H1 (cell line): ENCODE data around the gene C5orf15. TPM values are rescaled to one million over a fixed set of nuclear protein-coding genes. Genes with fewer than 3 reads are reported as not detected.

Experiments
- CTCF ChIA-PET: fragments of 300-600 bp; sonication (Branson Sonifier 250); formaldehyde crosslinking; loops from one replicate; lab custom pipeline; 2021; ENCODE audit not compliant: partially characterized antibody; lab: Charles Lee
- POLR2A ChIA-PET: fragments of 300-600 bp; sonication (Branson Sonifier 250); formaldehyde crosslinking; loops from one replicate; lab custom pipeline; 2021; ENCODE audit warnings: inconsistent platforms; ENCODE audit not compliant: partially characterized antibody; lab: Charles Lee
- DNase-seq, 2 experiments: peaks; one replicate each; pipeline versions ENCODE4 v3.0.0 to v3.0.0-alpha.2; 2010 to 2022; ENCODE audit warnings: low spot score in 2 of 2, low read depth in 1 of 2, mixed read lengths in 1 of 2
- FAIRE-seq: peaks from 2 replicates; lab custom pipeline; 2011; peaks lifted over from hg19 to GRCh38; lab: Jason Lieb, UNC
- H2AFZ ChIP-seq: 2 replicates; pipeline ENCODE4 v1.8.1; 2012; ENCODE audit warnings: low read length, inconsistent platforms
- H2AK5ac ChIP-seq: 2 replicates; pipeline ENCODE4 v1.6.1; 2013; ENCODE audit warnings: low read depth, low read length
- H2BK120ac ChIP-seq: replicated peaks from 2 replicates; pipeline ENCODE3; 2013; ENCODE audit warnings: low read depth, low read length, inconsistent platforms
- H2BK12ac ChIP-seq: 2 replicates; pipeline ENCODE4 v1.6.1; 2013; ENCODE audit warnings: low read depth, low read length
- H2BK15ac ChIP-seq: 2 replicates; pipeline ENCODE4 v1.6.1; 2013; ENCODE audit warnings: low read length
- H2BK20ac ChIP-seq: 2 replicates; pipeline ENCODE4 v1.6.1; 2013; ENCODE audit warnings: low read length
- H2BK5ac ChIP-seq: 2 replicates; pipeline ENCODE4 v1.6.1; 2013; ENCODE audit warnings: low read depth, low read length
- H3K14ac ChIP-seq: 2 replicates; pipeline ENCODE4 v1.6.1; 2013; ENCODE audit warnings: inconsistent platforms; ENCODE audit not compliant: insufficient read length
- H3K18ac ChIP-seq: 2 replicates; pipeline ENCODE4 v1.6.1; 2013; ENCODE audit warnings: low read length; ENCODE audit errors: extremely low read depth
- H3K23ac ChIP-seq: 2 replicates; pipeline ENCODE4 v1.6.1; 2013; ENCODE audit warnings: inconsistent platforms; ENCODE audit not compliant: insufficient read length
- H3K23me2 ChIP-seq: 2 replicates; pipeline ENCODE4 v1.6.1; 2013; ENCODE audit warnings: low read depth, low read length
- H3K27ac ChIP-seq: 2 replicates; pipeline ENCODE4 v1.6.1; 2011; ENCODE audit warnings: low read depth, low read length, inconsistent platforms
- H3K27me3 ChIP-seq, 4 experiments: replicated peaks in 1 of 4; 1 replicate in 1 of 4; 2 replicates in 3 of 4; pipeline versions ENCODE4 v1.6.1 to v1.8.1; 2011 to 2013; ENCODE audit warnings: low read length in 3 of 4, mild to moderate bottlenecking in 3 of 4, inconsistent platforms in 2 of 4, mixed read lengths in 2 of 4, moderate library complexity in 1 of 4; ENCODE audit not compliant: control insufficient read depth in 3 of 4, insufficient read depth in 3 of 4; ENCODE audit errors: extremely low read depth in 1 of 4
- H3K36me3 ChIP-seq, 4 experiments: 2 replicates each; pipeline versions ENCODE4 v1.6.1 to v1.8.1; 2011 to 2013; ENCODE audit warnings: mild to moderate bottlenecking in 4 of 4, low read length in 3 of 4, moderate library complexity in 2 of 4, control low read depth in 1 of 4, inconsistent platforms in 1 of 4; ENCODE audit not compliant: insufficient read depth in 4 of 4, control insufficient read depth in 2 of 4
- H3K4ac ChIP-seq: replicated peaks from 2 replicates; pipeline ENCODE3; 2013; ENCODE audit warnings: low read length, low read depth, mixed read lengths, inconsistent platforms; ENCODE audit not compliant: insufficient read length
- H3K4me1 ChIP-seq, 4 experiments: replicated peaks in 1 of 4; 1 replicate in 1 of 4; 2 replicates in 3 of 4; pipeline versions ENCODE4 v1.6.1 to v1.8.1; 2011 to 2013; ENCODE audit warnings: low read length in 3 of 4, inconsistent platforms in 2 of 4, mixed read lengths in 1 of 4; ENCODE audit not compliant: insufficient read depth in 4 of 4, control insufficient read depth in 3 of 4
- H3K4me2 ChIP-seq, 2 experiments: 2 replicates each; pipeline versions ENCODE4 v1.6.1 to v1.8.1; 2011 to 2013; ENCODE audit warnings: low read depth in 2 of 2, low read length in 2 of 2, control low read depth in 1 of 2, inconsistent platforms in 1 of 2, mild to moderate bottlenecking in 1 of 2; ENCODE audit not compliant: insufficient read depth in 1 of 2
- H3K4me3 ChIP-seq, 4 experiments: fragments of 200-600, 300-600 bp in 1 of 4; sonication (generic), shearing (Covaris generic), sonication (Bioruptor Twin) in 1 of 4; 2 replicates each; pipeline versions ENCODE4 v1.5.1 to v1.8.1; 2011 to 2016; ENCODE audit warnings: low read length in 4 of 4, low read depth in 3 of 4, control low read depth in 2 of 4, inconsistent platforms in 2 of 4, mild to moderate bottlenecking in 2 of 4, mixed read lengths in 1 of 4, moderate library complexity in 1 of 4; ENCODE audit not compliant: insufficient read depth in 2 of 4; ENCODE audit errors: extremely low read depth in 1 of 4
- H3K56ac ChIP-seq: replicated peaks from 2 replicates; pipeline ENCODE3; 2013; ENCODE audit warnings: low read depth, mild to moderate bottlenecking, mixed read lengths, low read length, inconsistent platforms; ENCODE audit not compliant: insufficient read length
- H3K79me1 ChIP-seq: 2 replicates; pipeline ENCODE4 v1.6.1; 2013; ENCODE audit warnings: low read depth, low read length, control low read depth
- H3K79me2 ChIP-seq, 2 experiments: 2 replicates each; pipeline versions ENCODE4 v1.6.1 to v1.8.1; 2012 to 2013; ENCODE audit warnings: low read length in 2 of 2, mild to moderate bottlenecking in 2 of 2, inconsistent platforms in 1 of 2; ENCODE audit not compliant: insufficient read depth in 2 of 2, control insufficient read depth in 1 of 2
- H3K9ac ChIP-seq, 4 experiments: replicated peaks in 1 of 4; 1 replicate in 1 of 4; 2 replicates in 3 of 4; pipeline versions ENCODE4 v1.6.1 to v1.8.1; 2011 to 2013; ENCODE audit warnings: low read depth in 3 of 4, low read length in 3 of 4, control low read depth in 2 of 4, mild to moderate bottlenecking in 2 of 4, moderate library complexity in 2 of 4, inconsistent platforms in 1 of 4; ENCODE audit errors: extremely low read depth in 1 of 4
- H3K9me3 ChIP-seq, 2 experiments: 2 replicates each; pipeline versions ENCODE4 v1.6.1 to v1.8.1; 2012 to 2013; ENCODE audit warnings: mild to moderate bottlenecking in 2 of 2, moderate library complexity in 2 of 2, control low read depth in 1 of 2, inconsistent platforms in 1 of 2, low read depth in 1 of 2, low read length in 1 of 2, mixed read lengths in 1 of 2; ENCODE audit not compliant: insufficient read depth in 2 of 2
- H4K20me1 ChIP-seq, 2 experiments: replicated peaks in 1 of 2; 2 replicates each; pipeline versions ENCODE3 to v1.8.1; 2011 to 2013; ENCODE audit warnings: inconsistent platforms in 2 of 2, low read length in 2 of 2, mild to moderate bottlenecking in 1 of 2; ENCODE audit not compliant: insufficient read depth in 2 of 2, control insufficient read depth in 1 of 2
- H4K5ac ChIP-seq: 2 replicates; pipeline ENCODE4 v1.6.1; 2013; ENCODE audit warnings: low read length, low read depth, mixed read lengths, inconsistent platforms; ENCODE audit not compliant: insufficient read length
- H4K8ac ChIP-seq: 2 replicates; pipeline ENCODE4 v1.8.0; 2013; ENCODE audit warnings: mild to moderate bottlenecking, moderate library complexity, low read length, inconsistent platforms; ENCODE audit not compliant: insufficient read depth; ENCODE audit errors: extremely low read depth
- H4K91ac ChIP-seq: replicated peaks from 2 replicates; pipeline ENCODE3; 2013; ENCODE audit warnings: low read length, mixed read lengths, inconsistent platforms; ENCODE audit not compliant: insufficient read length
- CREB1 ChIP-seq: IDR thresholded peaks from 2 replicates; pipeline ENCODE4 v1.6.1; 2012; ENCODE audit warnings: inconsistent platforms
- RAD21 ChIP-seq, 2 experiments: IDR thresholded peaks in 1 of 2; conservative IDR thresholded peaks in 1 of 2; 2 replicates each; pipeline ENCODE4 v1.6.1; 2011; ENCODE audit warnings: low read depth in 2 of 2, low read length in 2 of 2, improper control_type of control experiment in 1 of 2, inconsistent platforms in 1 of 2, mild to moderate bottlenecking in 1 of 2, moderate library complexity in 1 of 2
- YY1 ChIP-seq: IDR thresholded peaks from 2 replicates; pipeline ENCODE4 v1.6.1; 2011; ENCODE audit warnings: low read depth, mild to moderate bottlenecking, low read length
- WGBS, 2 experiments: shearing (Covaris generic) in 1 of 2; methylation state at CpG; one replicate each; pipeline versions ENCODE4 v1.1.6 to v1.1.7; 2013 to 2015; ENCODE audit warnings: low lambda C conversion rate in 2 of 2, mixed read lengths in 2 of 2, inconsistent platforms in 1 of 2, low coverage in 1 of 2, missing lambda C conversion rate in 1 of 2; ENCODE audit not compliant: insufficient replicate concordance in 2 of 2, insufficient coverage in 1 of 2, insufficient read length in 1 of 2; ENCODE audit errors: extremely low coverage in 1 of 2, missing lambda C conversion rate in 1 of 2; 5-methylcytosine and 5-hydroxymethylcytosine counted together
- polyA plus RNA-seq, 7 experiments: library from polyadenylated mRNA; depleted of rRNA in 3 of 7; stranded (reverse) in 5 of 7; unstranded in 2 of 7; fragments of >200 nt in 5 of 7; fragments of 200-250 nt in 2 of 7; gene quantifications; 1 replicate in 5 of 7; 2 replicates in 1 of 7; 4 replicates in 1 of 7; pipeline versions ENCODE4 v1.2.1 to v1.2.3, GENCODE V29; 2011 to 2013; ENCODE audit warnings: missing spikeins in 2 of 7, mixed read lengths in 2 of 7
- total RNA-seq: library from RNA; stranded (reverse); fragmentation: NEBNext Ultra II Directional; extraction: Animal tissue kit (Norgen Biotek cat#: 25700); gene quantifications from 2 replicates; pipeline ENCODE4 v1.2.1, GENCODE V29; 2021

The C5orf15 gene
- total and polyA plus RNA-seq, 2 of the 8 experiments (the other 6 are each of a cell fraction or from before 2014, with no cell fraction given) = 31.7 to 39.3 TPM

DNA sequence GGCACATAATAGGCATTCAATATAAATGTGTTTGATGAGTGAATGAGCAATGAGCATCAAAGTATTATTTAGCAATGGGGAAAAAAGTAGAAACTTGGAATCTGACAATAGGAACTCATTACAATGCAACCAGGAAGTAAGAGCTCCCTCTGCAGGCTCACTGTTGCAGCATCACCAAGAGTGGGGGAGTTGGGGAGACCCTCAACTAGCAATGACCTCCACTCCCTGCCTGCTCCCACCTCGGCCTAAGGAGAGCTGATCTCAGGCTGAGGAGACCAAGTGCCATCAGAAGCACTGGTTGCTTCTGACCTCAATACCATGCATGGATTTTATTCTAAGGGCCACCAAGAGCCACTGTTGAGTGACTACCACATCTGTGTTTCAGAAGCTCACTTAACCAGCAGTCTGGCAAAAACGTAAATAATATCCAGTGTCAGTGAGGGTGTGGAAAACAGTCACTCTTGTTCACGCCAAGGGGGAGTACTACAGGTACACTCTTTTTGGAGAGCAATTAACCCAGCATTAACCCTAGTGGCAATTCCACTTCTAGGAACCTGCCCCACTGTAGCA is 28.3 kb upstream of the C5orf15 start:
- peaks cover 12 to 23% (median 15%) of the 10 kb centered on the region in 4 experiments for H3K4me1 ChIP-seq
- ChIA-PET CTCF (interaction anchor here (0.6 to 9.3 kb wide), 29 partner anchors 9 to 890 kb away, joined by 3 to 160 read pairs (median 4); partner anchors contain the start of gene VDAC1), POLR2A (interaction anchor here (0.7 kb wide), 1 partner anchor 214 kb away, joined by 3 read pairs; no protein-coding TSS in a partner anchor)
- no peak overlapping the region for H2AFZ ChIP-seq
- H3K27me3 ChIP-seq = no peaks in the 10 kb centered on the region
- H4K20me1 ChIP-seq = peaks cover 62 to 65% of the 10 kb centered on the region in 2 experiments
- H2BK120ac ChIP-seq = no peak overlapping the region
- H2BK12ac ChIP-seq = no peak overlapping the region
- no peak overlapping the region for H3K9ac ChIP-seq
- H3K9me3 ChIP-seq = no peaks in the 10 kb centered on the region
- no peak overlapping the region for H4K8ac ChIP-seq
- H3K4me2 ChIP-seq = no peak overlapping the region; a peak in 2 of 4 replicates
- H3K56ac ChIP-seq = no peak overlapping the region
- H2BK20ac ChIP-seq = no peak overlapping the region
- peaks cover 0 to 2% (median 0%) of the 10 kb centered on the region in 4 experiments; a peak in 2 of 8 replicates for H3K36me3 ChIP-seq
- no peak overlapping the region; the same call in 1 of the 2 replicates for H2BK15ac ChIP-seq
- no peak overlapping the region for H3K14ac ChIP-seq
- H3K4me3 ChIP-seq = no peak overlapping the region
- peaks cover 63 to 96% of the 10 kb centered on the region in 2 experiments for H3K79me2 ChIP-seq
- DNase-seq = peak in 1 of 2 experiments; percentile 67
- H3K79me1 ChIP-seq = peaks cover 13% of the 10 kb centered on the region
- H4K91ac ChIP-seq = no peak overlapping the region
- H3K23me2 ChIP-seq = no peaks in the 10 kb centered on the region
- no peak overlapping the region for H3K18ac ChIP-seq
- no peak overlapping the region for H3K4ac ChIP-seq
- H4K5ac ChIP-seq = no peak overlapping the region
- FAIRE-seq = peak; percentile 58
- H2BK5ac ChIP-seq = no peak overlapping the region
- no peak overlapping the region for H3K23ac ChIP-seq
- 70% methylated on average over 3 of the region's 3 CpGs; no CpG with 5 or more reads in 1 of the 2 experiments for WGBS, 2 experiments
- no peak overlapping the region for H3K27ac ChIP-seq
- H2AK5ac ChIP-seq = no peak overlapping the region
- TF ChIP-seq RAD21 (IDR thresholded peaks at IDR 0.05 in 1 of 2, conservative IDR thresholded peaks at IDR 0.05 in 1 of 2; ENCODE audit: low read depth in 2 of 2, low read length in 2 of 2) = peak; percentile 26 to 48; a peak in 3 of 4 replicates
- no peak for TF ChIP-seq YY1
- peak; percentile 46 for TF ChIP-seq CREB1
